Fibroblast of peridontal ligament (primary cell): ENCODE measurements around the gene TM4SF1.
"Not testable (repeated sequence)": the region's sequence is repeated elsewhere in the genome, so short reads cannot be mapped to it uniquely, and the experiment has no call there.

Experiments used
- DNase-seq: peaks from one replicate; pipeline ENCODE4 v3.0.0-alpha.2; 2010; ENCODE audit errors: extremely low read depth

TM4SF1 gene

GRCh38 chr3:149395107-149396089 is 17.9 kb upstream of the TM4SF1 start:
- DNase-seq: peak; percentile 76

GRCh38 chr3:149393345-149394160 is 16.1 kb upstream of the TM4SF1 start:
- DNase-seq: peak; percentile 87

- DNase-seq: no peak
Observed at GRCh38 chr3:149391960-149392359, 14.5 kb upstream of the TM4SF1 start.

- no peak for DNase-seq
Observed at GRCh38 chr3:149390772-149391212, 13.3 kb upstream of the TM4SF1 start.

GRCh38 chr3:149390294-149390693 is 12.8 kb upstream of the TM4SF1 start:
- no peak for DNase-seq

DNA sequence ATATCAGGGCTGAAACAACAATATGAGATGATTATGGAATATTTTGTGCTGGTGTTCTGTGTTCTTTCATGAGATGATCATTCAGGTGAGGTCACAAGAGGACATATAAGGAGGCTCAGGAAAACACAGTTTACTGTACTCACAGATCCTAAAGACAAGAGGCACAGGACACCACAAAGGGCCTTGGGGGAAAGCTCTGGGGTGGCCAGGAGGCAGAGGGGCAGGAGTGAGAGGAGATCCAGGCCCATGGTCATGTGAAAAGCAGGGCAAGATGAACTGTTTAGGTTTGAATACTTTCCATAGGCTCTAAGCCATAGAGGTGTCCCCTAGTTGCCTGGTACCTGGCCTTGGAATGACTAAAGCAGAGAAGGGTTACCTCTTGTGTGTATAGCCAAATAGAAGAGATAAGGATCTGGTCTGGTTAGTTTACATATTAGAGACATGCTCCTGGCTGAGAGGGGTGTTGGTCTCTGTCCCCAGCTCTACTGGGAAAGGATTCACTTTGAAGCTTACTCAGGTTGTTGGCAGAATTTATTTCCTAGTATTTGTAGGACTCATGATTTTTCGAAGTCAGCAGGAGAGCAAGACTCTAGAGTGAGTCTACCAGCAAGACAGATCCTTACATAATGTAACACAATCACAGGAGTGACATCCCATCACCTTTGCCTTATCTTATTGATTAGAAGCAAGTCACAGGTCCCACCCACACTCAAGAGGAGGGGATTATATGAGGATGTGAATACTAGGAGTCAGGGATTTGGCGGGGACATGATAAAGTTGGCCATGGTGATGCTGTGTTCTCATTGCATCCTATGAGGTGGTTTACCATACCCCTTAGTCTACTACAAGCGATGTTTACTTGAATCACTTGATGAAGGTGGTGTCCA is 11.3 kb upstream of the TM4SF1 start:
- no peak for DNase-seq

DNA sequence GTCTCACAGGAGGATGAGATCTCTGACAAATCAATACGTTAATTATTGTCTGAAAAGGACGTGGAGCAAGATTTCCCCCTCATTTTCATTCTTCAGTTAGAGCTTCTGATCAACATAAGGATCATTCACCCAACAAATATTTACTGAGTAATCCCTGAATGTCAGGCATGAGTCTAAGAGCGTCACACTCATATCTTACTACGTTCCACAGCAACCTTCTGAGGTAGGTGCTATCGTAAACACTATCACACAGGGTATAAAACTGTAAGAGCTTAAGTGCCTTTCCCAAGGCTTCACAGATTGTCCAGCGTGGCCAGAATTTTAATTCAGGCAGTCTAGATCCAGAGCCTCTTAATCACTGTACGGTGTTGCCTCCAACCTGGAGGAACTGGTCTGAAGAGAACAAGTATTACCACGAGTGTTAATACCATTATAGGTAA is 10.6 kb upstream of the TM4SF1 start:
- peak; percentile 91 for DNase-seq

DNA sequence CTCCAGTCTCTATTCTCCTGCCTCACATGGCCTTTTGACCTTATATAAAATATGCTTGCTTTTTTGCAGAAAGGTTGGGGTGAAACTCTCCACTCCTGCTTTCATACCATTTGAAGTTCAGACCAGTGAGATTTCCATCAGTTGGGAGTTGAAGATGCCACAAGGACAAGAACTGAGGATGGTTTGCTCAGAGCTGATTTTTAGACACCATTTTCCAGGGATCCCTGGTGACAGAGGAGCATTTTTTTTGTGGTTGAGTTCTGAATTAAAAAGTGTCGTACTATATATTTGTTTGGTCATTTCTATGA is 8.8 kb upstream of the TM4SF1 start:
- no peak for DNase-seq

DNA sequence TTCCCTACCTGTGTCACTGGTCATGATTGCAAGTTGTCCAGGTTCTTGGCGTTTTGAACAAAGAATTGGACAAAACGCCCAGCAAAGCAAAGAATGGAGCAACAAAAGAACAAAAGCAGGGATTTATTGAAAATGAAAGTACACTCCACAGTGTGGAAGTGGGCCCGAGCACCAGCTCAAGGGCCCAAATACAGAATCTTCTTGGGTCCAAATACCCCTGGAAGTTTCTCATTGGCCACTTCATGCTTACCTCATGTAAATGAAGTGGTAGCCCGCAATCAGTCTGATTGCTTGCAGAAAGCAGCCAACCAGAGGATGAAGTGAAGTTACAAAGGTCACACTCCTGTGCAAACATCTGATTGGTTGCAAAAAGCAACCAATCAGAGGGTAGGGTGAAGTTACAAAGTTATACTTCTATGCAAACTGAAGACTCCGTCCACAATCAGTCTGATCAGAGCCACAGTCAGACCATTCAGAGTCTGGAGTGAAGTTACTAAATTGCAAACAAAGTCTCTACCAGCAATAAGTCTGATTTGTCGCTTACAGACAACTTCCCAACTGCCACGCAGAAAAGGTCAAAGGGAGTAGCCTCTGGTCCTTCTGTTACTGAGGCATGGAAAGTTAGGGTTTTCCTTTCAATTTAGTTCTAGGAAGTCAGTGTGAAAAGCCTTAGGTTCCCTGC is 8.3 kb upstream of the TM4SF1 start:
- DNase-seq: no peak

DNA sequence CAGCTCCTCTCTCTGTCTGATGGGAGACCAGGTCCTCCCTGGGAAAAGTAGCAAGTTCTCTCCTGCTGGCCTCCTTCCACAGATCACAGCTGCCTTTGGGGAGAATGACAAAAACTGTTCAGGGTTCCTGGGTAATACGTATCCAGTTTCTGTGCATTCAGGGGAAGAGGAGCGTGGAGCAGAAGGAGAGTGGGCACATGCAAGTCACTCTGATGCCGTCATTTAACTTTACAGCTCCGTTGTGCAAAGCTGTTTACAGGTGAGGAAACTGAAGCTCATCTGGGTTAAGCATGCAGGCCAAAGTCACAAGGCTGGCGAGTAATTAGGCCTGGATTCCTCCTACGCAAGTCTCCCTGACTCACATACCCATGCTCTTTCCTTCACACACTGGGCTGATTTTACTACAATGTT is 7.5 kb upstream of the TM4SF1 start:
- peak; percentile 81 for DNase-seq

- no peak for DNase-seq
Observed at GRCh38 chr3:149384167-149384566, 6.7 kb upstream of the TM4SF1 start.

GRCh38 chr3:149383703-149384102 is 6.3 kb upstream of the TM4SF1 start:
- DNase-seq: no peak

DNA sequence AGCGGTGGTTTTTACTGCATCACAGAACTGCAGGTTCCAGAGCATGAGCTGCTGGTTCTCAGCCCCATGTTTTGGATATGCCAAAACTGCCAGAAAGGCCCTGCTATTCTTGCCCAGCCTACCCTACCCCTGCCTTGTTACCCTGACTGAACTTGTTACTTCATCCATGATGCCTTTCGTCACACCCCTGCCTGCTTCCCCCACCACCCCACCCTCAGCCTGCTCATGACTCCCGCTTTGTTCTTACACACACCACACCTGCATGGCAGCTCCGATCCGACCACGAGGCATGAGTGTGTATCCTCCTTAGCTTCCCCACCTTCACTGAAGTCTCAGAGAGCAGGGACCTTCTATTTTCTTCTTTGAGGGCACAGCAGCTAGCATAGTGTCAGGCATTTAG is 5.1 kb upstream of the TM4SF1 start:
- no peak for DNase-seq

DNA sequence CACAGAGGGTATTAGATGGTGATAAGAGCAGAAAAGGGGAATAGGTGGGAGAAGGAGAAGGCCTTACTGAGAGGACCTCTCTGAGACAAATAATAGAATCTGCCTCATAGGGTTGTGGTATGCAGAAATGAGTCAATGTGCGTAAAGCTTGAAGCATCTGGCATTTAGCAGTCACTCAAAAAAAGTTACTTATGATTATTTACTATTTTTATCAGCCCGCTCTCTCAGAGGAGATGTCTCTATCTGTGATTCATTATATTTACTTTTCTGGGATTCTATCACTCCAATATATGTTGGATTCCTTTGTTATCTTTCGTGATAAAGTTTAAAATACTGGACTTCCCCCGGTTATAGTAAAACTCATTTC is 4.6 kb upstream of the TM4SF1 start:
- peak; percentile 91 for DNase-seq

DNA sequence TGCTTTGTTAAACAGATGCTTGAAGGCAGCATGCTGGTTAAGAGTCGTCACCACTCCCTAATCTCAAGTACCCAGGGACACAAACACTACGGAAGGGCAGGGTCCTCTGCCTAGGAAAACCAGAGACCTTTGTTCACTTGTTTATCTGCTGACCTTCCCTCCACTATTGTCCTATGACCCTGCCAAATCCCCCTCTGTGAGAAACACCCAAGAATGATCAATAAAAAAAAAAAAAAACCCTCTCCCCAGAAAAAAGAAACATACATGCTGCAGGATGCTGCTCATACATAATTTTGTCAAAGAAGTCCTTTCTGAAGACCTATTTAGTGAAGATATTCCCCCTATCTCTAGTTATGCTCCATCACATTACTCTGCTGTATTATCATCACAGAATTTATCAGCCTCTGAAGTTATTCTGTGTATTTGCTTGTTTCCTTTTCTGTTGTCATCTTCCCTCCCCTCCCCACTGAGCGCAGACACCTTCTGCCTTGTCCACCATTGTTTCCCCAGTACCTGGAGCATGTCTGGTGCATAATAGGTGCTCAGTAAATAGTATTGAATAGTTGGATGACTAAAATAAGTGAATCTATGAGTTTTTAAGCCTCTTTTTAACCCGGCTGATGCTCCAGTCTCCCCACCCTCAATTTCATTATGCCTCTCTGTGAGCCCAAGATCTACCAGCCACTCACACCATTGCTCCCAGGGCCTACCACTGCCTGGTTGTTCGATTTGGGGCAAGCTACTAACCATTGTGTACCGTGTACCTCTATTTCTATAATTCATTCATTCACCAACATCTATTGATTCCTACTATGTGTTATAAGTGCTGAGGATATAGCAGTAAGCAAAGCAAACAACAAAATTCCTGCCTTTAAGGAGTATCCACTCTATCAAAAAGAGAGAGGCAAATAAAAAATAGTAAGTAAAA is 4.0 kb upstream of the TM4SF1 start:
- no peak for DNase-seq

- DNase-seq: not testable (repeated sequence)
Observed at GRCh38 chr3:149380220-149380619, 2.8 kb upstream of the TM4SF1 start.

DNA sequence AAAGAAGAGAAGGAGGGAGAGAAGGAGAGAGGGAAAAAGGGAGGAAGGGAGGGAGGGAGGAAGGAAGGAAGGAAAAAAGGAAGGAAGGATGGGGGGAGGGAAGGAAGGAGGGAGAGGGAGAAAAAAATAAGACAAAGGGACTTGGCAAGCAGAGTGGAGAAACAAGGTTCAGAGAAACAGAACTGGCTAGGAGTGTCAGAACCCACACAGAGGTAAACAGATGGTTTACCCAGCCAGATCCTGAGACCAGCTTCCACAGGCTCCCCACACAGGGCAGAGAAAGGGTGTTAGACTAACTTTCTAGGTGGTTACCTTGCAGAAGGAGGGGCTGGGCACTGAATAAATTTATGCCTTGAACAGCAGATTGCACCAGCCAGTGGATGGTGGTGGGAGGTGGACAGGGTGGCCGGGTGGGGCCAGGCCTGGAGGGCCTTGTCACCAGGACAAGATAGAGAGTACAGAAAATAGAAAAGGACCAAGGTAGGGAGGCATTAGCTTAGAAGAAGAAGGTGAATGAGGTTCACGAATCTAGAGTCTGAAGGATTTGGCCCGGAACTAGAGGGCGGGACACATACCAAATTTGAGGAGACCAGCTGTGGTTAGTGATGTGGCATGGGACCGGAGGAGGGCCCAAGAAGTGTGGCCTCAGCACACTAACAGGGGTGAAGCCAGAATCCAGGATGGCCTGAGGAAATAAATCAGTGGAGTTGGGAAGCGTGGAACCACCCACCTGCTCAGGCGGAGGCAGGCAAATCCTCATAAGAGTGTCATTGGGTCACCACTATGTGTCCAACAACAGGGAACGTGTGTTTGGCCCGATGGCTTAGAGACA is 1.2 kb upstream of the TM4SF1 start:
- DNase-seq: no peak

DNA sequence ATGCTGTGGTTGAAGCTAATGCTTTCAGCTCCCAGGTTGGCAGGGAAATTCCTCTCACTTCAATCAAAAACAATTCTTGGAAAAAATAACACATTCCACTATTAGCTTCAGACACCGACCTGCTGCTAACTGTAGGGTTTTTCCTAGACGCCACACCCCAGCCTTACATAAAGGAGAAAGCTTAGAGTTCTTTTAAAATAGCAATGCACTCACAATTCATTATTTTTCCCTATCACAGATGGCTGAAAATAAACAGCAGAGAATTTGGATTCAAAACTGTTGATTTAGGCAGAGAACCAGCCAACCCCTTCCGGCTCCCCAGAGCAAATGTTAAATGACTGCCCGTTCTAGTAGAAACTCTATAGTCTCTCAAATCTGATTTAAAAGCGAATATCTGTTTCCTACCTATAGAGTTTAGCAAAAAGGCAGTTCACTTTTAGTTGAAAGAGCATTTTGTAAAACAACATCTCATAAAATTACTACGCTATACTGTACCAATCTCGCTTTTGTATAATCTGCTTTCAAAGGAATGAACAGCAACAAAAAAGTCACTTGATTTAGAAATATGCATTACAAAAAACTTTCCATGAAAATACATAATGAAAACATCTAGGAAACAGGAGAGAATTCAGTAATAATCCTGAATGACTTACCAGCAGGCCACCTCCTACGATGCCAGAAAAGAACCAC is 586 bp downstream of the TM4SF1 start:
- DNase-seq: peak; percentile 78
